Activated CD4-positive, alpha-beta memory T cell treated with anti-CD3 and anti-CD28 coated beads for 36 hours (primary cell): Measurements from ENCODE around the gene OR2S2. TPM values are rescaled to one million over a fixed set of nuclear protein-coding genes. Genes with fewer than 3 reads are reported as not detected.

Source experiments
- total RNA-seq, 2 experiments: library from RNA; stranded (reverse); gene quantifications; one replicate each; pipeline ENCODE4 v1.2.3, GENCODE V29; 2021

Gene OR2S2
- total RNA-seq, 2 experiments from 2014 or later = not detected

Other genes with a start within 250 kb of the OR2S2 start
- 100 to 1,000 TPM; 285 to 287 TPM for gene TLN1, start 226.0 kb downstream of the OR2S2 start, total RNA-seq
- 10 to 100 TPM; 27.7 to 29.9 TPM for gene CREB3, start 225.5 kb downstream of the OR2S2 start, total RNA-seq
- gene GBA2, start 208.9 kb downstream of the OR2S2 start, total RNA-seq = 10 to 100 TPM; 30.4 to 30.7 TPM
- 10 to 100 TPM; 17.4 to 18.0 TPM for gene RGP1, start 208.9 kb downstream of the OR2S2 start, total RNA-seq
- gene MSMP, start 203.9 kb downstream of the OR2S2 start, total RNA-seq = not detected
- gene NPR2, start 166.6 kb downstream of the OR2S2 start, total RNA-seq = 1 to 10 TPM; 8.9 to 9.6 TPM
- gene SPAG8, start 145.9 kb downstream of the OR2S2 start, total RNA-seq = 1 to 10 TPM; 1.1 to 1.4 TPM
- gene HINT2, start 143.1 kb downstream of the OR2S2 start, total RNA-seq = 10 to 100 TPM; 67.8 to 72.6 TPM
- gene FAM221B, start 129.4 kb downstream of the OR2S2 start, total RNA-seq = not detected
- gene TMEM8B, start 128.9 kb downstream of the OR2S2 start, total RNA-seq = 1 to 10 TPM; 5.9 to 6.0 TPM
- gene OR13J1, start 87.8 kb downstream of the OR2S2 start, total RNA-seq = not detected
- not detected for gene HRCT1, start 52.0 kb downstream of the OR2S2 start, total RNA-seq
- not detected for gene SPAAR, start 48.7 kb downstream of the OR2S2 start, total RNA-seq
- gene RECK, start 78.8 kb upstream of the OR2S2 start, total RNA-seq = 1 to 10 TPM; 6.1 to 7.2 TPM
- 10 to 100 TPM; 24.7 to 25.8 TPM for gene GLIPR2, start 178.6 kb upstream of the OR2S2 start, total RNA-seq
- not detected for gene CCIN, start 211.2 kb upstream of the OR2S2 start, total RNA-seq
- gene CLTA, start 232.8 kb upstream of the OR2S2 start, total RNA-seq = 100 to 1,000 TPM; 139 to 144 TPM